Measurements from ENCODE around the gene ZFHX2.
"Not testable (repeated sequence)": the region's sequence is repeated elsewhere in the genome, so short reads cannot be mapped to it uniquely, and the experiment has no call there.

The ZFHX2 gene

GRCh38 chr14:23539248-23540140 is 12.1 kb downstream of the ZFHX2 start:
- DNase-seq (ENCODE audit: low read depth) = no peak

GRCh38 chr14:23538785-23539184 is 12.8 kb downstream of the ZFHX2 start:
- DNase-seq (ENCODE audit: low read depth) = no peak

GRCh38 chr14:23538050-23538718 is 13.4 kb downstream of the ZFHX2 start:
- DNase-seq (ENCODE audit: low read depth) = no peak

- DNase-seq (ENCODE audit: low read depth) = no peak
These were observed 14.1 kb downstream of the ZFHX2 start for GRCh38 chr14:23537351-23538049.

- DNase-seq (ENCODE audit: low read depth) = not testable (repeated sequence)
These were observed 14.7 kb downstream of the ZFHX2 start for GRCh38 chr14:23536906-23537305.

- DNase-seq (ENCODE audit: low read depth) = no peak
These were observed 15.1 kb downstream of the ZFHX2 start for GRCh38 chr14:23536494-23536893.

- DNase-seq (ENCODE audit: low read depth) = no peak
These were observed 15.6 kb downstream of the ZFHX2 start for GRCh38 chr14:23535943-23536342.

- no peak for DNase-seq (ENCODE audit: low read depth)
These were observed 17.7 kb downstream of the ZFHX2 start for GRCh38 chr14:23533652-23534435.

- DNase-seq (ENCODE audit: low read depth) = no peak
These were observed 18.9 kb downstream of the ZFHX2 start for GRCh38 chr14:23532658-23533057.

- no peak for DNase-seq (ENCODE audit: low read depth)
These were observed 20.2 kb downstream of the ZFHX2 start for GRCh38 chr14:23531391-23531790.

GRCh38 chr14:23530375-23531055 is 21.1 kb downstream of the ZFHX2 start:
- no peak for DNase-seq (ENCODE audit: low read depth)

- DNase-seq (ENCODE audit: low read depth) = no peak
These were observed 22.5 kb downstream of the ZFHX2 start for GRCh38 chr14:23529016-23529415.

GRCh38 chr14:23528555-23528954 is 23.0 kb downstream of the ZFHX2 start:
- no peak for DNase-seq (ENCODE audit: low read depth)

- DNase-seq (ENCODE audit: low read depth) = no peak
These were observed 26.0 kb downstream of the ZFHX2 start for GRCh38 chr14:23525611-23526010.

GRCh38 chr14:23524954-23525353 is 26.6 kb downstream of the ZFHX2 start:
- DNase-seq (ENCODE audit: low read depth) = no peak

- DNase-seq (ENCODE audit: low read depth) = no peak
These were observed 28.1 kb downstream of the ZFHX2 start for GRCh38 chr14:23523229-23524016.

- DNase-seq (ENCODE audit: low read depth) = no peak
These were observed 28.8 kb downstream of the ZFHX2 start for GRCh38 chr14:23522643-23523198.

- DNase-seq (ENCODE audit: low read depth) = no peak
These were observed 29.6 kb downstream of the ZFHX2 start for GRCh38 chr14:23521785-23522640.

GRCh38 chr14:23520899-23521533 is 30.5 kb downstream of the ZFHX2 start:
- DNase-seq (ENCODE audit: low read depth) = no peak
